ENCODE measurements around the gene FRMD4A. TPM values are rescaled to one million over a fixed set of nuclear protein-coding genes. Genes with fewer than 3 reads are reported as not detected.
A peak's percentile ranks its signal among the peaks of the same experiment; 100 is the strongest.

FRMD4A gene
- total and polyA plus RNA-seq, 7 donors: 2.9 to 9.1 (median 6.2) TPM

GRCh38 chr10:14093730-14094484 lies 236.8 kb downstream of the FRMD4A start:
- H3K27ac ChIP-seq: no peak overlapping the region
- intact Hi-C loops (cut with DNase I): loop anchor here in 1 of 2 donors (2.0 kb wide), 1 partner anchor 307 kb away; no protein-coding TSS in a partner anchor
- no peaks in the 10 kb centered on the region for H3K27me3 ChIP-seq (ENCODE audit: insufficient read depth in 3 of 3, low read length in 2 of 3)
- TF ChIP-seq CTCF (IDR thresholded peaks at IDR 0.05): peak; percentile 30
- no peaks in the 10 kb centered on the region for H3K4me1 ChIP-seq
- no peaks in the 10 kb centered on the region for H3K9me3 ChIP-seq
- 46 to 58% (median 53%) methylated on average over 14 of the region's 14 CpGs for WGBS, 3 donors
- DNase-seq: no peak
- no peaks in the 10 kb centered on the region for H3K36me3 ChIP-seq (ENCODE audit: insufficient read depth in 1 of 2, low read depth in 1 of 2)
- H3K4me3 ChIP-seq: no peak overlapping the region
- ATAC-seq: no peak

GRCh38 chr10:14092799-14093198 lies 237.9 kb downstream of the FRMD4A start:
- intact Hi-C loops (cut with DNase I): loop anchor here in 1 of 2 donors (2.0 kb wide), 1 partner anchor 306 kb away; no protein-coding TSS in a partner anchor
- no peaks in the 10 kb centered on the region for H3K9me3 ChIP-seq
- H3K4me1 ChIP-seq: no peaks in the 10 kb centered on the region
- DNase-seq (no peak), ATAC-seq (no peak)
- H3K4me3 ChIP-seq: no peak overlapping the region
- H3K36me3 ChIP-seq (ENCODE audit: insufficient read depth in 1 of 2, low read depth in 1 of 2): no peaks in the 10 kb centered on the region
- no peak for TF ChIP-seq CTCF (IDR thresholded peaks at IDR 0.05)
- WGBS, 3 donors: 93 to 100% (median 94%) methylated on average over 5 of the region's 5 CpGs
- H3K27me3 ChIP-seq (ENCODE audit: insufficient read depth in 3 of 3, low read length in 2 of 3): no peaks in the 10 kb centered on the region
- no peak overlapping the region for H3K27ac ChIP-seq

- intact Hi-C loops (cut with DNase I): no loop called here
- Histone ChIP-seq H3K27ac (no peak overlapping the region), H3K4me3 (no peak overlapping the region), H3K9me3 (no peaks in the 10 kb centered on the region), H3K27me3 (ENCODE audit: insufficient read depth in 3 of 3, low read length in 2 of 3) (no peaks in the 10 kb centered on the region), H3K4me1 (no peaks in the 10 kb centered on the region), H3K36me3 (ENCODE audit: insufficient read depth in 1 of 2, low read depth in 1 of 2) (no peaks in the 10 kb centered on the region)
- 63 to 71% (median 69%) methylated on average over 17 of the region's 17 CpGs for WGBS, 3 donors
- DNase-seq: no peak
- no peak for ATAC-seq
- TF ChIP-seq CTCF (IDR thresholded peaks at IDR 0.05): no peak
Measured at GRCh38 chr10:14089556-14090292, 241.0 kb downstream of the FRMD4A start.

GRCh38 chr10:14087566-14087965 lies 243.2 kb downstream of the FRMD4A start:
- TF ChIP-seq CTCF (IDR thresholded peaks at IDR 0.05): no peak

More at GRCh38 chr10:14087566-14087965, 243.2 kb downstream of the FRMD4A start:
- H3K4me1 ChIP-seq: no peaks in the 10 kb centered on the region
- H3K4me3 ChIP-seq: no peak overlapping the region
- intact Hi-C loops (cut with DNase I): no loop called here
- H3K27ac ChIP-seq: no peak overlapping the region
- ATAC-seq: no peak
- no peaks in the 10 kb centered on the region for H3K27me3 ChIP-seq (ENCODE audit: insufficient read depth in 3 of 3, low read length in 2 of 3)
- 83 to 87% (median 87%) methylated on average over 7 of the region's 7 CpGs for WGBS, 3 donors
- no peaks in the 10 kb centered on the region for H3K9me3 ChIP-seq
- no peak for DNase-seq
- H3K36me3 ChIP-seq (ENCODE audit: insufficient read depth in 1 of 2, low read depth in 1 of 2): no peaks in the 10 kb centered on the region

Data from psoas muscle (tissue), 8 donors.